ENCODE data around the gene TRIM67.

Gene TRIM67

DNA sequence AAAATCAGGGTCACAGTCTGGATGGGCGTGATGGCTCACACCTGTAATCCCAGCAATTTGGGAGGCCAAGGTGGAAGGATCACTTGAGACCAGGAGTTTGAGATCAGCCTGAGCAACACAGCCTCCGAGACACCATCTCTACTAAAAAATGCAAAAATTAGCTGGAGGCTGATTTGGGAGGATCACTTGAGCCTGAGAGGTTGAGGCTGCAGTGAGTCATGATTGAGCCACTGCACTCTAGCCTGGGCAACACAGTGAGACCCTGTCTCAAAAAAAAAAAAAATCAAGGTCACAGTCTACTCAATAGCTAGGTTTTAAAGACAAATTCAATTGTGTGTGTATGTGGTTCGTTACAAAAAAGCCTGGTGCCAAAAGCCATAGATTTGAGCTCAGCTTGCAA is 34.4 kb downstream of the TRIM67 start:
- no peak overlapping the region for H3K4me3 Mint-ChIP-seq
- H3K27me3 Mint-ChIP-seq (ENCODE audit: low read depth): peaks cover 4% of the 10 kb centered on the region
- H3K36me3 Mint-ChIP-seq (ENCODE audit: low read depth): no peaks in the 10 kb centered on the region

GRCh38 chr1:231196728-231197127 is 34.9 kb downstream of the TRIM67 start:
- H3K36me3 Mint-ChIP-seq (ENCODE audit: low read depth): no peaks in the 10 kb centered on the region
- H3K4me1 Mint-ChIP-seq (ENCODE audit: low read depth): peaks cover 1% of the 10 kb centered on the region
- no peak for DNase-seq (ENCODE audit: low spot score)
- H3K27me3 Mint-ChIP-seq (ENCODE audit: low read depth): peaks cover 5% of the 10 kb centered on the region
- H3K9me3 Mint-ChIP-seq: no peaks in the 10 kb centered on the region
- H3K4me3 Mint-ChIP-seq: no peak overlapping the region
- H3K27ac Mint-ChIP-seq: no peak overlapping the region

More for the DNA sequence above, 34.4 kb downstream of the TRIM67 start:
- no peaks in the 10 kb centered on the region for H3K4me1 Mint-ChIP-seq (ENCODE audit: low read depth)
- no peak for DNase-seq (ENCODE audit: low spot score)
- no peaks in the 10 kb centered on the region for H3K9me3 Mint-ChIP-seq
- H3K27ac Mint-ChIP-seq: no peak overlapping the region

- Mint-ChIP-seq H3K36me3 (ENCODE audit: low read depth) (no peaks in the 10 kb centered on the region), H3K27ac (no peak overlapping the region), H3K27me3 (ENCODE audit: low read depth) (peaks cover 6% of the 10 kb centered on the region), H3K9me3 (no peaks in the 10 kb centered on the region), H3K4me3 (no peak overlapping the region), H3K4me1 (ENCODE audit: low read depth) (peaks cover 3% of the 10 kb centered on the region)
- DNase-seq (ENCODE audit: low spot score): no peak
Observed at GRCh38 chr1:231199868-231200267, 38.0 kb downstream of the TRIM67 start.

- peaks cover 6% of the 10 kb centered on the region for H3K27me3 Mint-ChIP-seq (ENCODE audit: low read depth)
- no peak overlapping the region for H3K27ac Mint-ChIP-seq
- H3K4me3 Mint-ChIP-seq: no peak overlapping the region
- H3K9me3 Mint-ChIP-seq: no peaks in the 10 kb centered on the region
- no peak for DNase-seq (ENCODE audit: low spot score)
- H3K36me3 Mint-ChIP-seq (ENCODE audit: low read depth): no peaks in the 10 kb centered on the region
- H3K4me1 Mint-ChIP-seq (ENCODE audit: low read depth): peaks cover 3% of the 10 kb centered on the region
Observed at GRCh38 chr1:231200388-231201031, 38.7 kb downstream of the TRIM67 start.

GRCh38 chr1:231201375-231201978 is 39.6 kb downstream of the TRIM67 start:
- peaks cover 3% of the 10 kb centered on the region for H3K4me1 Mint-ChIP-seq (ENCODE audit: low read depth)
- H3K27ac Mint-ChIP-seq: no peak overlapping the region
- H3K27me3 Mint-ChIP-seq (ENCODE audit: low read depth): peaks cover 6% of the 10 kb centered on the region
- H3K9me3 Mint-ChIP-seq: no peaks in the 10 kb centered on the region
- no peak overlapping the region for H3K4me3 Mint-ChIP-seq
- DNase-seq (ENCODE audit: low spot score): no peak
- no peaks in the 10 kb centered on the region for H3K36me3 Mint-ChIP-seq (ENCODE audit: low read depth)

GRCh38 chr1:231201979-231202633 is 40.2 kb downstream of the TRIM67 start:
- Mint-ChIP-seq H3K36me3 (ENCODE audit: low read depth) (no peaks in the 10 kb centered on the region), H3K27me3 (ENCODE audit: low read depth) (peaks cover 6% of the 10 kb centered on the region), H3K27ac (no peak overlapping the region), H3K4me1 (ENCODE audit: low read depth) (peaks cover 3% of the 10 kb centered on the region), H3K9me3 (no peaks in the 10 kb centered on the region), H3K4me3 (no peak overlapping the region)
- DNase-seq (ENCODE audit: low spot score): no peak

GRCh38 chr1:231203259-231204057 is 41.6 kb downstream of the TRIM67 start:
- H3K4me3 Mint-ChIP-seq: no peak overlapping the region
- peaks cover 3% of the 10 kb centered on the region for H3K4me1 Mint-ChIP-seq (ENCODE audit: low read depth)
- H3K27me3 Mint-ChIP-seq (ENCODE audit: low read depth): peaks cover 6% of the 10 kb centered on the region

DNA sequence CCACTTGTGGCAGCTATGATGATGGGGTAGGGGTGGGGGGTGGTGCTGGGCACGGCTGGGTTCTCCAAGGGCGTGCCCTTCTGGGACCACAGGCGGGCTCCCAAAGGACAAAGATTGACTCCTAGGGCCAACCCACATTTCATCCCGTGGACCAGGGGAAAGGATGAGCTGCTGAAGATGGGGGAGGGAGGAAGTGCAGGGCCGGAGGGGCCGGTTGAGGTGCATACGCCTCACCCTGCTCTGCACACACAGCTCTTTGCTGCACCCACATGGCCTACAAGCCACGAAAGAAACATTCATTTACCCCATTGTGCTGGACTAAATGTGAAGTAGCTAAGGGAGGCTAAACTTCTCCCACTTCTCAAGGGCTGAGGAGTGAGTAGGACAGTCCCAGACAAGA is 45.0 kb downstream of the TRIM67 start:
- no peak overlapping the region for H3K4me3 Mint-ChIP-seq
- H3K36me3 Mint-ChIP-seq (ENCODE audit: low read depth): no peaks in the 10 kb centered on the region
- no peaks in the 10 kb centered on the region for H3K9me3 Mint-ChIP-seq
- no peak overlapping the region for H3K27ac Mint-ChIP-seq
- no peak for DNase-seq (ENCODE audit: low spot score)
- peaks cover 2% of the 10 kb centered on the region for H3K27me3 Mint-ChIP-seq (ENCODE audit: low read depth)
- peaks cover 5% of the 10 kb centered on the region for H3K4me1 Mint-ChIP-seq (ENCODE audit: low read depth)

More at GRCh38 chr1:231203259-231204057, 41.6 kb downstream of the TRIM67 start:
- H3K9me3 Mint-ChIP-seq: no peaks in the 10 kb centered on the region
- no peak for DNase-seq (ENCODE audit: low spot score)
- no peaks in the 10 kb centered on the region for H3K36me3 Mint-ChIP-seq (ENCODE audit: low read depth)
- H3K27ac Mint-ChIP-seq: no peak overlapping the region

DNA sequence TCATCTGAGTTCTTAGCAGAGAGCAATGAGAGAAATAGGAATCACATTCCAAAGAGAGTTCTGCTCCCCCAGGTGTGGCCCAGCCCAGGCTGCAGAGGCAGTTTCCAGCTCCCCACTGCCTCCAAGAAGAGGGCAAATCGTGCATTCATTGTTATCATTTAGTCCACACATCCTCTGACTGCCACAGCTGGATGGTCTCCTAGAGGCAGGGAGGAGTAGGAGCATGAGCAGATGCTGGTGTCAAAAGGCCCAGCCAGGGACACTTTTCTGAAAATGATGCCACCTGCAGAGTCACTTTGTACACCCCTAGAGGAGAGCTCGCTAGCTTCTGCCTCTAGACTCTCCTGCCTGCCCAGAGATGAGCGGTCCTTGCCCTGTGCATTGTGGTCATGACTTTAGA is 45.6 kb downstream of the TRIM67 start:
- no peaks in the 10 kb centered on the region for H3K36me3 Mint-ChIP-seq (ENCODE audit: low read depth)
- no peaks in the 10 kb centered on the region for H3K9me3 Mint-ChIP-seq
- peaks cover 7% of the 10 kb centered on the region for H3K4me1 Mint-ChIP-seq (ENCODE audit: low read depth)
- H3K27me3 Mint-ChIP-seq (ENCODE audit: low read depth): no peaks in the 10 kb centered on the region
- no peak overlapping the region for H3K4me3 Mint-ChIP-seq
- H3K27ac Mint-ChIP-seq: no peak overlapping the region
- DNase-seq (ENCODE audit: low spot score): no peak

- Mint-ChIP-seq H3K27me3 (ENCODE audit: low read depth) (no peaks in the 10 kb centered on the region), H3K27ac (no peak overlapping the region), H3K9me3 (no peaks in the 10 kb centered on the region), H3K4me1 (ENCODE audit: low read depth) (peaks cover 7% of the 10 kb centered on the region), H3K36me3 (ENCODE audit: low read depth) (no peaks in the 10 kb centered on the region), H3K4me3 (no peak overlapping the region)
- no peak for DNase-seq (ENCODE audit: low spot score)
Observed at GRCh38 chr1:231208980-231209379, 47.1 kb downstream of the TRIM67 start.

- Mint-ChIP-seq H3K4me3 (no peak overlapping the region), H3K4me1 (ENCODE audit: low read depth) (peaks cover 7% of the 10 kb centered on the region), H3K27ac (no peak overlapping the region), H3K36me3 (ENCODE audit: low read depth) (no peaks in the 10 kb centered on the region), H3K27me3 (ENCODE audit: low read depth) (no peaks in the 10 kb centered on the region), H3K9me3 (no peaks in the 10 kb centered on the region)
- no peak for DNase-seq (ENCODE audit: low spot score)
Observed at GRCh38 chr1:231209531-231209930, 47.7 kb downstream of the TRIM67 start.

- Mint-ChIP-seq H3K36me3 (ENCODE audit: low read depth) (no peaks in the 10 kb centered on the region), H3K4me1 (ENCODE audit: low read depth) (peaks cover 7% of the 10 kb centered on the region), H3K27me3 (ENCODE audit: low read depth) (no peaks in the 10 kb centered on the region), H3K4me3 (no peak overlapping the region), H3K9me3 (no peaks in the 10 kb centered on the region), H3K27ac (no peak overlapping the region)
- no peak for DNase-seq (ENCODE audit: low spot score)
Observed at GRCh38 chr1:231210126-231210525, 48.3 kb downstream of the TRIM67 start.

- peak overlapping the region; percentile 86 for H3K4me3 Mint-ChIP-seq
- peak overlapping the region; percentile 61 for H3K27ac Mint-ChIP-seq
- peaks cover 7% of the 10 kb centered on the region for H3K4me1 Mint-ChIP-seq (ENCODE audit: low read depth)
- no peaks in the 10 kb centered on the region for H3K36me3 Mint-ChIP-seq (ENCODE audit: low read depth)
- no peaks in the 10 kb centered on the region for H3K27me3 Mint-ChIP-seq (ENCODE audit: low read depth)
- no peaks in the 10 kb centered on the region for H3K9me3 Mint-ChIP-seq
- peak; percentile 84 for DNase-seq (ENCODE audit: low spot score)
Observed at GRCh38 chr1:231211005-231211857, 49.4 kb downstream of the TRIM67 start.
